ENCODE measurements around the gene ZRANB2.

GRCh38 chr1:71023515-71023914, 57.3 kb downstream of the ZRANB2 start:
- no peak for TF ChIP-seq CTCF (IDR thresholded peaks at IDR 0.05)
- TF ChIP-seq EZH2 (IDR thresholded peaks at IDR 0.05; ENCODE audit: borderline replicate concordance, insufficient read depth, low read depth, low read length, poor library complexity, severe bottlenecking) = no peak

Data from B cell (primary cell).